ENCODE measurements around the gene MYO1E. TPM values are rescaled to one million over a fixed set of nuclear protein-coding genes. Genes with fewer than 3 reads are reported as not detected.

Gene MYO1E
- polyA plus RNA-seq, 1 experiment: 34.0 TPM

DNA sequence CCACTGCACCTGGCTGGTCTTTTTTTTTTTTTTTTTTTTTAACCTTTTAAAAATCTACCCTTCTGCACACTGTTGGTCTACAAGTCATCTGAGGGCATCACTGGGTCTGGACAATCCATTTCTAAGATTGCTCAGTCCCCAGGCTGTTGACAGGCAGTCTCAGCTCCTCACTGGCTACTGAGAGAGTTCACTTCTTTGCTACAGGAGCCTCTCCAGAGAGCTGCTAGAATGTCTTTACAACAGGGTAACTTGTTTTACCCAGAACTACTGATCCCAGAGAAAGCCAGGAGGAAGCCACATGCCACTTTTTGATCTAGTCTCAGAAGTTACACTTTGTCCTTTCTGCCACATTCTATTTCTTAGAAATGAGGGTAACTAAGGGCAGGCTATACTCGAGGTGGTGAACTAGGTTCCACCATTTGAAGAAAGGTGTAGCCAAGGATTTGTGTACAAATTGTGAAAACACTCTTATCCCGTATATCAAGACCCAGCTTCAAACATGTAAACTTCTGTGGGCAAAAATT, 273.4 kb downstream of the MYO1E start:
- POLR2A ChIA-PET: no interaction called here
- Histone ChIP-seq H3K36me3 (ENCODE audit: control insufficient read depth, insufficient read depth, low read length) (peaks cover 4% of the 10 kb centered on the region; the same call in 1 of the 2 replicates), H3K4me3 (ENCODE audit: low read depth, low read length) (no peak overlapping the region), H3K27me3 (ENCODE audit: control insufficient read depth, insufficient read depth, low read length) (no peaks in the 10 kb centered on the region)
- TF ChIP-seq, protein P1, sequence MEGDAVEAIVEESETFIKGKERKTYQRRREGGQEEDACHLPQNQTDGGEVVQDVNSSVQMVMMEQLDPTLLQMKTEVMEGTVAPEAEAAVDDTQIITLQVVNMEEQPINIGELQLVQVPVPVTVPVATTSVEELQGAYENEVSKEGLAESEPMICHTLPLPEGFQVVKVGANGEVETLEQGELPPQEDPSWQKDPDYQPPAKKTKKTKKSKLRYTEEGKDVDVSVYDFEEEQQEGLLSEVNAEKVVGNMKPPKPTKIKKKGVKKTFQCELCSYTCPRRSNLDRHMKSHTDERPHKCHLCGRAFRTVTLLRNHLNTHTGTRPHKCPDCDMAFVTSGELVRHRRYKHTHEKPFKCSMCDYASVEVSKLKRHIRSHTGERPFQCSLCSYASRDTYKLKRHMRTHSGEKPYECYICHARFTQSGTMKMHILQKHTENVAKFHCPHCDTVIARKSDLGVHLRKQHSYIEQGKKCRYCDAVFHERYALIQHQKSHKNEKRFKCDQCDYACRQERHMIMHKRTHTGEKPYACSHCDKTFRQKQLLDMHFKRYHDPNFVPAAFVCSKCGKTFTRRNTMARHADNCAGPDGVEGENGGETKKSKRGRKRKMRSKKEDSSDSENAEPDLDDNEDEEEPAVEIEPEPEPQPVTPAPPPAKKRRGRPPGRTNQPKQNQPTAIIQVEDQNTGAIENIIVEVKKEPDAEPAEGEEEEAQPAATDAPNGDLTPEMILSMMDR (IDR thresholded peaks at IDR 0.05; ENCODE audit: insufficient read depth, low read depth, low read length): no peak
- no peak for DNase-seq (ENCODE audit: low read depth)
- CTCF ChIA-PET: interaction anchor here (0.6 kb wide), 2 partner anchors 56 to 1366 kb away, joined by 3 read pairs; no protein-coding TSS in a partner anchor

DNA sequence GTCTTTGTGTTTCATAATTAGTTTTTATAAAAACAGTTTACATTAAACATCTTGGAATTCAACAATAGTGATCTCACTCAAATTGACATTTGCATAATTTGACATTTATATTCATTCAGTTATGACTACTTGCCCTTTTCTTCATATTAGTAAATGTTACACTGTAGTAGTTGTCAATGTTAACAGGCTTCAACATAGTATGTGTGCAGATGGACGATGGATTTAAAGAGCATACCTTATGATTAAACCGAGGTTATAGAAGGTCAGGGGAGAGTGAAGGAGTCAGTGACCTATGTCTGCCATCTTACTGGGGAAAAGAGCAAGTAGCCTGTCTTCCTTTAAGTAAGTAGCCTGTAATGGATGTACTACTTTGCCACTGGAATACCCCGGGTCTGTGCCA, 276.2 kb downstream of the MYO1E start:
- no peaks in the 10 kb centered on the region for H3K27me3 ChIP-seq (ENCODE audit: control insufficient read depth, insufficient read depth, low read length)
- no peak overlapping the region for H3K4me3 ChIP-seq (ENCODE audit: low read depth, low read length)
- DNase-seq (ENCODE audit: low read depth): no peak
- peaks cover 4% of the 10 kb centered on the region; the same call in 1 of the 2 replicates for H3K36me3 ChIP-seq (ENCODE audit: control insufficient read depth, insufficient read depth, low read length)
- POLR2A ChIA-PET: no interaction called here
- TF ChIP-seq, protein P1 (IDR thresholded peaks at IDR 0.05; ENCODE audit: insufficient read depth, low read depth, low read length): no peak
- CTCF ChIA-PET: no interaction called here

DNA sequence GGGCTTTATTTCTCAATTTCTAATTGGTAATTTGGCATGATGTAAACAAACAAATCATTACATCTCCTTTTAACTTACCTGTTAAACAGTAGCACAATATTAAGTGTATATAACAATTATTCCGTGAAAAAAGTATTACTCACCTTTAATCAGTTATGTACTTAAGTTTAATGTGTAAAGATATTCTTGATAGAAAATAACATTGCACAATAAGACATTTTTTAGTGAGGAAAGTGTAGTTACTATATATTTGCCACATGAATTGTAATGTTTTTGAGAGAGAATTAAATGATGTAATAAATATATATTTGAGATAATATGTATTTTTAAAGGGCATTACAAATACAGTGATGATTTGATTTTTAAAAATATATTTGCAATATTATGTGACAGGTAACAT, 278.6 kb downstream of the MYO1E start:
- DNase-seq (ENCODE audit: low read depth): no peak
- H3K36me3 ChIP-seq (ENCODE audit: control insufficient read depth, insufficient read depth, low read length): peaks cover 3% of the 10 kb centered on the region
- TF ChIP-seq, protein P1 (IDR thresholded peaks at IDR 0.05; ENCODE audit: insufficient read depth, low read depth, low read length): no peak
- ChIA-PET CTCF (interaction anchor here (1.3 kb wide), 1 partner anchor 20 kb away, joined by 3 read pairs; no protein-coding TSS in a partner anchor), POLR2A (no interaction called here)
- H3K4me3 ChIP-seq (ENCODE audit: low read depth, low read length): no peak overlapping the region
- no peaks in the 10 kb centered on the region for H3K27me3 ChIP-seq (ENCODE audit: control insufficient read depth, insufficient read depth, low read length)

DNA sequence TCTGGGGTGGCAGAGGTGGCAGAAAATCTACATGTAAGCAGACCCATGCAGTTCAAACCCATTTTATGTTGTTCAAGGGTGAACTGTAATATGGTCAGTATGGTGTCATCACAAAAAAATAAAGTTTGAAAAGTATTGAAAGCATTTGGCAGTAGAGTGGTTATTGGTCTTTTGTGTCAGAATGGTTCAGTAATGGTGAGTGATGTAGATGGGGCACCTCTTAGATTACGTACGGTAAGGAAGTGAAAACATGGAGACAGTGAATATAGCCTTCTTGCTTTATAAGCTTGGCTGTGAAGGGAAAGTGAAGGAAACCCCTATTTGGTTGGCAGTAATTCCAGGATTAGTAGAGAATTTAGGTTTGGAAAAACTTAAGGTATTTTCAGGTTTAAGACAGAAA, 284.9 kb downstream of the MYO1E start:
- ChIA-PET POLR2A (no interaction called here), CTCF (interaction anchor here (0.7 kb wide), 1 partner anchor 20 kb away, joined by 3 read pairs; no protein-coding TSS in a partner anchor)
- no peak for DNase-seq (ENCODE audit: low read depth)
- Histone ChIP-seq H3K36me3 (ENCODE audit: control insufficient read depth, insufficient read depth, low read length) (peaks cover 5% of the 10 kb centered on the region), H3K27me3 (ENCODE audit: control insufficient read depth, insufficient read depth, low read length) (no peaks in the 10 kb centered on the region), H3K4me3 (ENCODE audit: low read depth, low read length) (no peak overlapping the region)
- TF ChIP-seq, protein P1 (IDR thresholded peaks at IDR 0.05; ENCODE audit: insufficient read depth, low read depth, low read length): no peak

Small RNAs within 50 kb of the gene (small RNA-seq; reads per million reads assigned to genes)
- gene MIR2116 (ENCODE audit: insufficient read length, low read depth, low replicate concordance) (1.1 reads per million), gene RF00019 (ENCODE audit: insufficient read length, low read depth, low replicate concordance) (not detected), gene RNU4-80P (ENCODE audit: insufficient read length, low read depth, low replicate concordance) (not detected), gene RNU6-212P (ENCODE audit: insufficient read length, low read depth, low replicate concordance) (not detected)

Other genes starting within 250 kb of the MYO1E start
- not detected in 2 replicates for gene LDHAL6B, start 166.0 kb downstream of the MYO1E start, polyA plus RNA-seq (2011; rRNA removed)
- 0.06 TPM in 1 of 2 replicates, not detected in the other for gene FAM81A, start 65.3 kb upstream of the MYO1E start, polyA plus RNA-seq (2011; rRNA removed)
- not detected in 2 replicates for gene GCNT3, start 238.9 kb upstream of the MYO1E start, polyA plus RNA-seq (2011; rRNA removed)

All from BJ (cell line).